A204.1 (cell line): ENCODE measurements around the gene SLC8A3.

Experiments
- FAIRE-seq: peaks from 2 replicates; lab custom pipeline; 2012; peaks lifted over from hg19 to GRCh38; lab: Jason Lieb, UNC

The SLC8A3 gene

DNA sequence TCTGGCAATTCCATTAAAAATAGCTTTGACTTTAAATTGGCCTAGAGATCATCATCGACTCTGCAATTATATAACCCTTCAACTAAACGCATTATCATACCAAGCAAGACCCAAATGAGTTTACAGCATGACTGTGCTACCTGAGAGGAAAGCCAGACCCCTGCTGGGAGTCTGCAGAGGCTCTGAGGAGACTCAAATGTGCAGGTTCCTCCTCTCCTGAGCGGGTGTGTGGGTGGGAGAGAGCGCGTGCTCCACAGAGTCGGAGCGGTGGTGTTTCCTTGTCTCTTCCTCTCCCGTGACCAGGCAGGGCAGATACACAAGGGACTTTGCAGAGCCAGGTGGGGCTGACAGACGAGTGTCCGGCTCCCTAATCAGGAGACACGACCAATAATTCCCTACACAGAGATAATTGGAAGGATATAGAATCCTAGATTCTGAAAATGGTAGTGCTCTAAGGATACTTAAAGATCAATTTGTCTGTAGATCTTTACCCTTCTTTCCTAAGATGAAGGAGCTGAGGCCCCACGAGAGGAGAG lies 74.1 kb downstream of the SLC8A3 start:
- FAIRE-seq = no peak

DNA sequence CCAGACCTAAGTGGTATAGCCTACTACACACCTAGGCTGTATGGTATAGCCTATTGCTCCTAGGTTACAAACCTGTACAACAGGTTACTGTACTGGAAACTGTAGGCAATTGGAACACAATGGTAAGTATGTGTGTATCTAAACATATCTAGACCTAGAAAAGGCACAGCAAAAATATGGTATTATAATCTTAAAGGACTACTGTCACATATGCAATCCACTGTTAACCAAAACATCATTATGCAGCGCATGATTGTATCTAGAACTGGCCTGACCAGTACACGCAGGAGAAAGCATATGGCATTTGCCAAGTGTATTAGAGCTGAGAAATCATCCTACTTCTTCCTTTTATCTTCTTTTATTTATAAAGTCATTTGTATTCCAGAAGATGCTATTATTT lies 75.5 kb downstream of the SLC8A3 start:
- FAIRE-seq = no peak

DNA sequence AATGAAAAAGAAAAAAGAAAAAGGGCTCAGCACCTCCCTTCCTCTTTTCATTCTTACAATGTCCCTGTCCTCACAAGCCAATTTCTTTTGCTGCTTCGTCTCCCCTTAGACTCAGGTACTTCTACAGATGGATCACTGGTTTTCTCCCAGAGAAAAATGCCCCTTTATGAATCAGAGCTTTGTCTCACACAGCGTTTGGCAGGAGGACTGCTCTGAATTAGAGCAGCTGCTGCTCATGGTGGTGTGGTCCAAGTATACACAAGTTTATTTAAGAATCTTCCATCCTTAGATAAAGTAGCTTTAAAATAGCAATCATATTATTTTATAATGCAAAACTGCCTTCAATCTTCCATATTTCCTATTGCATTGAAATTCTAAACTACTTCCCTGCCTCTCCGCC lies 80.3 kb downstream of the SLC8A3 start:
- FAIRE-seq = no peak

DNA sequence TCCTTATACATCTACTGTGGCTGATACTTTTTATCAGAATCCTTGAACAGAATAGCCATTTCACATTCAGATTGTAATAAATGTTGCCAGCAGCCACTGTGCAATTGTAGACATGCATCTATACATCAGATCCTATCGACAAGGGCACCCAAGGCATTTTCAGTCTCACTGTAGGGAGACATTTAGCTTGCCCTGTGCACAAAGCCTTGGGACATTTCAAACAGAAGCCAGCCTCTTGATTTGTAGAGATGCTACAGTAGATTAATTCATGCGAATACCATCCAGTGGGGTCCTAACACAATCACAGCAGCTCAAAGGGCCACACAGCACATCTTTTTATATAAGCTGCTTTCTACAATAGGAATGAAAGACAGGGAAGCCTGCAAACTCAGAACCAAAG lies 81.4 kb downstream of the SLC8A3 start:
- FAIRE-seq = no peak

DNA sequence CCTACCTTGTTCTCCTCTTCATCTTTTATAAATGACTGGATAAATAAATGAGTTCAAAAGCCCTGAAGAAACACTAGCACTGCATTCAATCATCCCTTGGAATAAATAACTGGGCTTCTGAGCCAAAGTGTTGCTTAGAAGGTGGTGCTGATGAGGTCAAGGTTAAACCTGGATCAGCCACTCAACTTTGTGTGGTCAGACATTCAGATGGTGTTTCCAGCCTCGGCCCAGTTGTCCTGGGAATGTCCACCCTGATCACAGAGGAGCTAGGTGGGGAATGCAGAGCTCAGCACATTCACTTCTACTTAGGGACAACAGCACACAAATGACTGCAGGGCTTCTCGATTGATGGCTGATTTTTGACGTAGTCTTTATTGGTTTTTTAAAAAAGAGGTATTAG lies 88.7 kb downstream of the SLC8A3 start:
- no peak for FAIRE-seq

DNA sequence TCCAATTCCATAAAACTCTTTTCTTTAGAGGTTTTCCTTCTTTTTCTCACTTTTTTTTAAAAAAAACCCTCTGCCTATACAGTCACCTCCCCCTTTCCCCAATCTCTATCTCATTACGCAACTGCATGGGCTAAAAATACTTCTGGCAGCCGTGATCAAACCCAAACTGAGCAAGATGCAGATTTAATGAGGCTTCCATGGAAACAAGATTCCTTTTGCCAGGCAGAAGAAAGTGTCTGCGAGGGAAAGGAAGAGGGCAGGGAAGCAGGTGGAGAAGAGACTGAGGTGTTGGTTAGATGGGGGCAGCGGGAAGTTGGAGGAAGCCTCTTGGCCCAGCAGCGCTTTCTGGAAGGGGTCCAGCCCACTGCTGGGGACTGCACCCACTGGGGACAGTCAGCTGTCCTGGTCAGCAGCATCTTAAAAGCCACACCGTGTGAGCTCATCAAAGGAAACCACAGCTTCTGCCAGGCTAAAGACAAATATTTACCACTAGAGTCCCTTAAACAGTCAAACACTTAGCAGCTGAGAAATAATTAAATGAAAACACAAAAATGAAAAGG lies 90.4 kb downstream of the SLC8A3 start:
- no peak for FAIRE-seq

DNA sequence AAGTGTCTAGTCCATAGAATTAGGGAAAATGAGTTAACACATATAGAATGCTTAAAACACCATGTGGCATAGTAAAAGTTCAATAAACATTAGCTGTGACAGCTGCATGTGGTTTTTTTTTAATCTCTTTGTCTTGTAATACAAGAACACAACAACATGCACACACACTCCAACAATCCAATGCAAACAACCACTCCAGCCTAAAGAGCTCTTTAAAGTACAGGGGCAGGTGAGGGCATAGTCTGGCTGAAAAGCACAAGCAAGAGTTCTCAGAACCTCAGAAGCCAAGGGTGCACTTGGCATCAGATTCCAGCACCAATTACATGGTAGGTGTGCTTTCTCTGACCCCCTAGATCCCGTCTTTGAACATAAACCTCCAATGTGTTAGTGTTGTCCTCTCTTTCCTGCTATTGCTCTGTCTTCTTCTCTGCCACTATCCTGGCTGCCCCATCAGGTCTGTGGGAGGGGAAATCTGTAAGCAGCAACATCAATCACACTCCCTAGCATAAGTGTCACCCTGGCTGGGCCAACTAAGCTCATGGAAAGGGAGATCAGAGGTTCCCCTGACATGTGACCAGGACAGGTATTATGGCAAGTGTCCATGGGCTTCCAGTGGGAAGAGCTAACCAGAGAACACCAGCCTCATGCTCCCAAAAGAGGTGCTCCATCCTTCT lies 91.0 kb downstream of the SLC8A3 start:
- FAIRE-seq = no peak

DNA sequence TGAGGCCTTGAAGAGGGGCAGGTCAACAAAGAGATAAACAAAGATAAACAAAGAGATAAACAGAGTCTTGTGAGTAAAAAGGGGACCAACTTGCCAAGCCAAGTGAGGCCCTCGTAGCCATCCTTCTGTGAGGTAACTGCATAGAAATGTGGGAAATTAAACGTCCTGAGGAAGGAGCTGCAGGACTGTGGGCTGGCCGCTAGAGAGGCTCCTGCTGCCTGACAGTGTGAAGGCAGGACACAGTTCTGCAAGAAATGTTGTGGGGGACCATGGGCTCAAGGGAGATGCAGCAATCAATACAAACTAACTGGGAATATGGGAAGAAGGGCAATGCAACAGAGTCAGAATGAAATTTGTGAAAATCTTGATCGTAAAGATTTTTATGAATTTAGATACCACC lies 91.9 kb downstream of the SLC8A3 start:
- FAIRE-seq = no peak

DNA sequence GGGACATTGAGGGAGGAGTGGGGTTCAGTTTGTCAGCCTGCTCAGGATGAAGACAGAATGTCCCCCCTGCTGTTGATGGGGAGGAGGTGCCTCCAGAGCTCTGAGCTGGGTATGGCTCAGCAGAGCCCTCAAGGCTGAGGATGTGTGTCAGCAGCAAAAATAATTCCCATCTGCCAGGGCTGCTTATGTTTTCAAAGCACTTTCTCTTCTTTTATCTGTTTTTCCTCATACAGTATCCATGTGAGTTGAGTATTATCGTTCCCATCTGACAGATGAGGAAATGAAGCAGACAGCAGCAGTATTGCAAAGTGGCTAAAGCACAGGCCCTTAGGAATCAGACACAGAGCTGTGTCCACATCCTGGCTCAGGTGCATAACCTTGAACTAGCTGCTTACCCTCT lies 94.1 kb downstream of the SLC8A3 start:
- no peak for FAIRE-seq

DNA sequence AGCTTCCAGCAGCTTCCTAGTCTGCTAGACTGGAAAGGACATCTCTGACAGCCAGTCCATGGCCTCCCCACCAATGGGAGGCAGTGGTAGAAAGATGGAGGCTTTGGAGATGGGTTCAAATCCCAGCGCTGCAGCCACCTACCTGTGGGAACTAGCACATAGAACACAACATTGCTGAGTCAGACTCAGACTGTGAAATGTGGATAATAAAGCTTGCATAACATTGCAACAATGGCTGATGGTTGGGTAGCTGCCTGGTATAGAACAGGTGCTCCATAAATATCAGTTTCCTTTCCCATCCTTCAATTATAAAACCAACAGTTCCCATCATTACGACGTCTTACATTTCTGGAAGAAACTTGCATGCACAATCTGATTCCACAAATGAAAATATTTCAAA lies 94.6 kb downstream of the SLC8A3 start:
- FAIRE-seq = no peak

DNA sequence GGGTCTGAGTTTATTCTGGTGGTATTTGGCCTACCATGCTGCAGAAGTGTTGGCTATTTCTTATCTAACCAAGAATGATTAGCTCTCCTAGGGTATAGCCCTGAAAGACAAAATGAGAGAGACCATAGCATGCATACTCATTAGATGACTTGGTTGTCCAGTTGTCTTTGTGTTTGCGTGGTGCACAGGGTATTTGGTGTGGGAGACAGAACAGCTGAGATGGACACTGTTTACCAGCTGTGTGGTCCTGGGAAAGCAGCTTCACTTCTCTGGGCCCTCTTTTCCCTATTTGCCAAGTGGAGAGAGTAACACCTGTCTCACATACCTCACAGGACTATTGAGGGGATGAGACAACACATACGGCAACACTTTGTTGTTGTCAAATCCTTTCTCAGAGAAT lies 95.6 kb downstream of the SLC8A3 start:
- FAIRE-seq = no peak

DNA sequence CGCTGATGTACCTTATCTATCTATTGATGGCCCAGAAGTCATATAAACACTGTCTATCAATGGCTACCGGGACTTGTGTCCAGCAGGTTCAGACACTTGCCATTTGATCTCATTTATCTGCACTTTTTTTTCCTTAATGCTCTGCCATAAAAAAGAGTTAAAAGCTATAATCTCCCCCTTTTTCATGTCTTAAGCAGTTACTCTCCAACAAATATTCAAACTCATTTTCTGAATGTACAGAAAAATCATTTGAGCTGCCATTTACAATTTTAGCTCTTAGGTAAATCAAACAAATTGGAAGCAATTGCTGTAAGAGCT lies 101.4 kb downstream of the SLC8A3 start:
- no peak for FAIRE-seq

DNA sequence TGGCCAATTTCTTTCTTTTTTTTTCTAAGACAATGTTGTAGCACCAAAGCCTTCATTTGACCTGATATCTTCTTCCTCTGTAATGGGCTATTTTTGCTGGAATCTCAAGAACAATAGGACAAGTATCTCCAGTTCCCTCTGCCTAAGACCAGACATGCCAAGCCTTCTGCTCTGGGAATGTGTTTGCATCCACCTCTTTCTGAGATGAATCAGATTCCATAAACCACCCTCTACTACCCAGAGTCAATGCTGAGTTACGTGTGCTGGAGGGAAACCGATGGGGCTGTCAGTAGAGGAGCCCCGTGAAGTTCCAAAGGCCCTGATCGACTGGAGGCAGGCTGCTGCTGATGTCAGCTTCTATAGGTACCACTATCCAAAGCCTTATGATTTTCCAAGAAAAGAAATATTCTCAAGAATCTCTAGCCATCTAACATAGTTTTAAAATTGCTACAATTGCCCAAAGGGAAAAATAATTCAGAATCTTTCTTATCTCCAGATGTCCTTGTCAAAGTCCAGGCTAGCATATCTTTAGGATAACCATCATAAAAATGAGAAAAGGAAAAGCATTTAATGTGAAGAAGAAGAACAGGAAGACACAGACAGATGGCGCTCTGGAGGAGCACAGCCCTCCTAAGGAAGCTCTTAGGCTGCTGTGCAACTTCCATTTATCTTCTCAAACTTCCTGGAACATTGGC lies 101.9 kb downstream of the SLC8A3 start:
- peak; percentile 88 for FAIRE-seq

DNA sequence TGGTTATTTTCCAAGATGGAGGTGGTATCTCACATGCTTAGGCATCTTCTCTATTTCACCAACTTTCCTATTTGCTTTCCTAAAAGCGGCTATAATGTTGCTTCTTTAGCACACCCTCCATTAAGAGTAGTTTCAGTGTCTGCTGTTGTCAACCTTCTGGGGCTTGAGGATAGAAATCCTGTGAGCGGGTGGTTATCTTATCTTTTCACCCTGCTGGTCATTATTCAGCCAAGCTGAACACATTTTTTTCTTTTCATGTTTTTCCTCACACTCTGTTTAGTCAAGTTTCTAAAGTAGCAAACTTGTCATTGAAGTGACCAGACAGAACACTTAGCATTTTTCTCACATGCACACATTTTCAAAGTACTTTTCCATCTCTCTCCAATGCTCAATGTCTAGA lies 104.5 kb downstream of the SLC8A3 start:
- no peak for FAIRE-seq

DNA sequence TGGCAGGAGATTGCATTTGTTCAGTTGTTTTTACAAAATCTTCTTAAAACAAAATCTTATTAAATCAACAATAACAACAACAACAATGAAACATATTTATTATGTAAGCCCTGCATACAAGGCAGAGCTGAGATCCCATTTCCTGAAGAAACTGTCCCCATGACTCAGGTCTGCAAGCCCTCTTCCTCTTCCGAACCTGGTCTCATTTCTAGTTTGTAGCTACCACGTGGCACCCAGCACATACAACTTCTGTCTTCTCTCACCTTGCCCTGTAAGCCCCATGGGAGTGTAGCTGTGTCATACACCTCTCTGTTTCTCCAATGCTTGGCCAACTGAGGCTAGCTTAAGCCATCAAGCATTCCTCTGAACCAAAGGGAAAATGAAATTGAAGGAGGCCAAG lies 106.4 kb downstream of the SLC8A3 start:
- FAIRE-seq = no peak

DNA sequence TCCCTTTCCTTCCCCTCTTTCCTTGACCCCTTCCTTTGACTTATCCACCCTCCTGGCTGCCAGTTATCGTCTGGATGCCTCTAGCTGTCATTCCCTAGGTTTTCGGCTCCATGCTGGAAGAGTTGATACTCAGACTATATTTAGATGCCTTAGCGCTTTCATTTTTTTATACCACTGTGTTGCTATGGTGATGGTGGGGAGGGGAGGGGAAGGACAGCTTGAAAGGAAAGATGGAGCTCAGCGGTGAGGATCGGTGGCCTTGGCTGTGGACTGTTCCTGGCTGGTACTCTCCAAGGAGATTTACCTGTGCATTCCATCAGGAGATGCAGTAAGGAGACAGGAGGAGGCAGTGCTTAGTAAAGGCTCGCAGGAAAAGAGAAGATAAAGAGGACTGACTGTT lies 108.7 kb downstream of the SLC8A3 start:
- FAIRE-seq = no peak

DNA sequence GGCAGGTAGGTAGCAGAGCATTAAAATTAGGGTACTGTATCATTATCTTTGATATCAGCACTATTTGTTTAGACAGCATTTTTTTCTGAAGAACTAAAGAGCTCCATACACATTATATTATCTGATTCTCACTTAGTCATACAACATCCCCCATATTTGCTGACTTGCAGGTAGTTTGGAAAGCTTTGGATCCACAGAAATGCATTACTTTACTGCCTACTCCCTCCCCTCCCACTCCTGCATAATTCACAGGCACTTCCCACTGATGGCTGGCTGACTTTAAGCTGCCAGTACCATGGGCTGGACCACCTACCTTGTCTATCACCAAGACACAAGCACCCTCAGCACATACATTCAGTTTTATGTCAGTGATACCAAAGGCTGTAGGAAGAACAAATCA lies 110.4 kb downstream of the SLC8A3 start:
- no peak for FAIRE-seq

DNA sequence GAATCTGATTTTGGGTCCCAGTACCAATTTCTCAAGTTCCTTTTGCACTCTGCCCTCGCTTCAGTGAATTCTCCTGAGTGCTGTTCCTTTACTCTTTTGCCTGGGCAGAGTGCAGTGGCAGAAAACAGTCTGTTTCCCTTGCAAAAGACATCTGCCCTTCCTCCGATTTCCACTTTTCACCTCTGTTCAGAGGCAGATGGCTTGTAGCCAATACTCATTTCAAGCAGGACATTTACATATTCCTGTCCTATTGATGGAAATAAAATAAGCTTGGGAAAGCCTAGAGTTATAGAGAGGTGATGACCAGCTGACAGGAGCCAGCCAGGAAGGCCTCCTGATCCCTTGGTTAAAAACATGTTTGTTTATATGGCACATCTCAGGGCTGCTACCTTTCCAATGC lies 111.0 kb downstream of the SLC8A3 start:
- FAIRE-seq = no peak

DNA sequence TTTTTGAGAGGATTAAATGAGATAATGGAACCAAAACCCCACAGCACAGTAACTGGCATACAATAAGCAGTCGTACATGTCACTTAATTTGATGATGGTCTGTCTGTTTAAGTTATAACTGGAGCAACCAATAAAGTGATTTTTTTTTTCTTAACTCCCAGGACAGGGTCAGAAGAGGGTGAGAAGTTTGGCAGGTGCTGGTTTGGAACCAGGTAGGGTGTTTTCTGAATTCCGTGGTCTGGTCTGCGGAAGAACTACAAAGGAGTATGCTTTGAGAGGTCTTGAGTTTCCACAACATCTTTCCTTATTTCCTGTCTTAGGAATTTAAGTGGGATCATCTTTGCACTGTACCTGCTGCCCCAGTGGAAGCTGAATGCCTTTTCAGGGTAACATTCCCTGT lies 111.7 kb downstream of the SLC8A3 start:
- no peak for FAIRE-seq

DNA sequence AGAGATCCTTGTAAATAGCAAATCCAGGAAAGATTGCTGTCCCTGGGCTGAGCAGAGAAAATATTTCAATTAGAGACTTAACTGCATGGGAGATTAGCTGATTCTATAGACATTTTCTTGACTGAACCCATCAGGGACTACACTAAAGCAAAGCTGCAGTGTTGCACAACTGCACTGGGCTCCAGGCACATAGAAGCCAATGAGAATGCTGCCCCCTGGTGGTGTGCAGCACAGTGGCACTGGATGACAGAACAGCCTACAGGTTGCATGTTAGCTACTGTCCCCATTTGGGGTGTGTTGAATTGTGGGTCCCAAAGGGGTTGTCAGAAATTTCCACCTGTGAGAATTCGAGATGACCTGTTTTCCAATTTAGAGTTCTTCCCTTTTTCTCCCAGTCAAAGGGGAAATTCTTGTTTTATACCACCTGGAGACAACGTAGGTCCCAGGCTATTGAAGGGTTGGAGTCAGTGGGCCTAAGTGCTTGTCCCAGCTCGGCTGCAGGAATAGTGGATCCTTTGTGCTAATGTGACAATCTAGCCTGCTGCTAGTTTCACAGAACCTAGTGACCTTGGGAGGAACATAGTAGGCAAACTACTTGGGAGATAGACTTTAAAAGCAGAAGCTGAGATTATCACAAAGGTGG lies 114.7 kb downstream of the SLC8A3 start:
- FAIRE-seq = peak; percentile 9

DNA sequence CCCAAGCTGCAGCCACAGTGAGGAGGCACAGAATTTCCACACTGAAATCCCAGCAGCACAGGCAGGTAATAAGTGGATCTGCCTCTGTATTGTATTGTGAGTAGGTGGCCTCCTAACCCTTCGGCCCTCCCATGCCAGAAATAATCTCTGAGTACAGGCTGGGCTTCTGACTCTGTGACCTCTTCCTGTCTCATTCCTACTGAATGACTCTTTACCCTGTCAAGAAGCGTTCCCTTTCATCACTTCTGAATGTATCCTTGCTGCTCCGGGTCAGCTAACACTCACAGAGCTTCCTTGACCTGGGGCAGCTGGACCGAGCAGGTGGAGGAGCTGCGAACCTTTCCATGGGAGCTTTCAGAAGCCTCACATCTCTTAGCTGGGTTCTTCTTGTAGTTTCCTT lies 119.6 kb downstream of the SLC8A3 start:
- FAIRE-seq = no peak

DNA sequence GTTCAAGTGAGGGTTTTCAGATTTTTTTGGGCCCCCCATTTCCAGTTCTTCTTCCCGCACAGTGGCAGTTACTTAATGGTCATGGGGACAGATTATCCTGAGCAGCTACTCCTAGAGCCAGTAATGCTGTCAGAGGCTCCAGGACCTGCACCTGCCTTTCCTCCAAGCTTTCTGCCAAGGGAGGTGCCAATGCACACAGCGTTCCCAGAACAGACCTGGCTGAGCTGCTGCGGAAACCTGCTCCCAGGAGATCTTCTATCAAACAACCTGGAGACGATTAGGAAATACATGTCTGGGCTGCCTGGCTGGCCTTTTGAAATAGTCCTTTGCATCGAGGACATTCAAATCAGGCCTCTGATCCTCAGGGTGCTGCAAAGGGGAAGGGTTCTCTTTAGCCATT lies 120.9 kb downstream of the SLC8A3 start:
- no peak for FAIRE-seq

DNA sequence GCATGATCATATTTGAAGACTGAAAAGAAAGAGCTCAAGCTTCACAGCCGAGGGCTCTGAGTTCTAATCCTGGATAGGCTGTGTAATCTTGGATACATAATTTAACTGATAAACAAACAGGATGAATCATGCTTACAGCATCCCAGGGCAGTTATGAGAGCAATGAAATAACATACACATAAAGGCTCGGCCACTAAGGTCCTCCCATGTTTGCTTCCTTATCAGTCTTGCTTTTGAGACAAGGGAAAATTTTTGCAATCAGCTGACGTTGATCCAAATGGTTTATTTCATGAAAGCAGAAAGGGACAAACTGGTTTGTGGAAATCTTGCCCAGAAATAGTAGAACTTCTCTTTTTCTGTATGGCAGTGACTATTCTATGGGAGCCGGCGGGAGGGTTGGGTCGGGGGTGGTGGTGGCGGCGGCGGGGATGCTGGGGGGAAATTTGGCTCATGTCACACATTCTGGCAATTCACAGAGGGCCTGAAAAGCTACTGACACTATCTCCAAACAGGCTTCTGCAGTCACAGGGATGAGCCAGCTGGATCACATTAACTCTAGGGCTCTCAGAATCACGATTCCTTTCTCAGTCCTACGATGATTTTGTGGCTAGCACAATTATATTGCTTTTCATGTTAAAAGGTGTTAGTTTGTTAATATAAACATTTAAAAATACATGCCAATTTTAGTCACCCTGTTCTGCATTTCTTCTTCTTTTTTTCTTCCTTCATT lies 124.5 kb downstream of the SLC8A3 start:
- FAIRE-seq = no peak
